BJ (cell line): Measurements from ENCODE around the gene IGFBP6. TPM values are rescaled to one million over a fixed set of nuclear protein-coding genes. Genes with fewer than 3 reads are reported as not detected.

ENCODE experiments used
- CTCF ChIA-PET: fragments of 350-600 bp; formaldehyde crosslinking; extraction: SDS; loops from one replicate; lab custom pipeline; 2021; ENCODE audit warnings: antibody characterized with exemption, inconsistent platforms; lab: Yijun Ruan, JAX
- POLR2A ChIA-PET: fragments of 300-600 bp; sonication (Branson Sonifier 250); formaldehyde crosslinking; extraction: SDS; loops from one replicate; lab custom pipeline; 2021; ENCODE audit warnings: antibody characterized with exemption; lab: Charles Lee
- DNase-seq: peaks from one replicate; pipeline ENCODE4 v3.0.0-alpha.2; 2011; ENCODE audit warnings: low read depth
- H3K27me3 ChIP-seq: 2 replicates; pipeline ENCODE4 v1.6.0; 2011; ENCODE audit warnings: low read length; ENCODE audit not compliant: control insufficient read depth, insufficient read depth
- H3K36me3 ChIP-seq: 2 replicates; pipeline ENCODE4 v1.5.1; 2011; ENCODE audit warnings: low read length; ENCODE audit not compliant: control insufficient read depth, insufficient read depth
- H3K4me3 ChIP-seq: 2 replicates; pipeline ENCODE4 v1.5.1; 2011; ENCODE audit warnings: low read depth, mild to moderate bottlenecking, control low read depth, low read length
- polyA minus RNA-seq: library from RNA; depleted of rRNA, polyadenylated mRNA; stranded (reverse); fragments of >200 nt; gene quantifications from 2 replicates; pipeline ENCODE4 v1.2.3, GENCODE V29; 2011; rRNA and poly(A)+ RNA removed
- polyA plus RNA-seq: library from polyadenylated mRNA; depleted of rRNA; stranded (reverse); fragments of >200 nt; gene quantifications from 2 replicates; pipeline ENCODE4 v1.2.3, GENCODE V29; 2011; rRNA removed
- TF ChIP-seq, protein P1 (sequence below): IDR thresholded peaks from 2 replicates; pipeline ENCODE4 v1.5.1; 2011; ENCODE audit warnings: low read depth, mild to moderate bottlenecking, control low read depth, inconsistent platforms, low read length, moderate library complexity; ENCODE audit not compliant: insufficient read depth

The IGFBP6 gene
- polyA plus RNA-seq (460 and 860 TPM in 2 replicates), polyA minus RNA-seq (164 and 211 TPM in 2 replicates)

DNA sequence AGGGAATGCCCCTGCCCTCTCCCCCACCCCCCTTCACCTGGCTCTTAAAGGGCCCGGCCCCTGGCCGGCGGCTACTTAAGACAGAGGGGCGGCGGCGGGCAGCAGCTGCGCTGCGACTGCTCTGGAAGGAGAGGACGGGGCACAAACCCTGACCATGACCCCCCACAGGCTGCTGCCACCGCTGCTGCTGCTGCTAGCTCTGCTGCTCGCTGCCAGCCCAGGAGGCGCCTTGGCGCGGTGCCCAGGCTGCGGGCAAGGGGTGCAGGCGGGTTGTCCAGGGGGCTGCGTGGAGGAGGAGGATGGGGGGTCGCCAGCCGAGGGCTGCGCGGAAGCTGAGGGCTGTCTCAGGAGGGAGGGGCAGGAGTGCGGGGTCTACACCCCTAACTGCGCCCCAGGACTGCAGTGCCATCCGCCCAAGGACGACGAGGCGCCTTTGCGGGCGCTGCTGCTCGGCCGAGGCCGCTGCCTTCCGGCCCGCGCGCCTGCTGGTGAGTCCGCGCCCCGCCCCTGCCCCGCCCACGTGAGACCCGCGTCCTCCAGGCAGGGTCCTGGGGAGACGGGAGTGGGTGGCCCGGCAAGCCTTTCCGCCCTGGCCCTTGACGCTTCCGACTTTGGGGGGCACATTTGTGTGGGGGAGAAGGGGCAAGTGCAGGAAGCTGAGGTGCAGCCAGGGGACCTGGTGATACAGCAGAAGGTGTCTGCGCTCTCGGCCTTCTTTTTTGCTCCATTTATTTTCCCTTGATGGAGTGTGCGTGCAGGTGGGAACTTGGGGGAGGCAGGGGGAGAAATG is at the start of gene IGFBP6:
IGFBP6 (plus strand) TSS at position 104 of the 790 bp plus-strand sequence; CDS start at position 155, 51 bp downstream.
- POLR2A ChIA-PET, result interaction anchor here (0.6 to 1.8 kb wide), 6 partner anchors 13 to 37 kb away, joined by 3 to 17 read pairs (median 5); partner anchors contain the start of gene SPRYD3
- TF ChIP-seq, protein P1, sequence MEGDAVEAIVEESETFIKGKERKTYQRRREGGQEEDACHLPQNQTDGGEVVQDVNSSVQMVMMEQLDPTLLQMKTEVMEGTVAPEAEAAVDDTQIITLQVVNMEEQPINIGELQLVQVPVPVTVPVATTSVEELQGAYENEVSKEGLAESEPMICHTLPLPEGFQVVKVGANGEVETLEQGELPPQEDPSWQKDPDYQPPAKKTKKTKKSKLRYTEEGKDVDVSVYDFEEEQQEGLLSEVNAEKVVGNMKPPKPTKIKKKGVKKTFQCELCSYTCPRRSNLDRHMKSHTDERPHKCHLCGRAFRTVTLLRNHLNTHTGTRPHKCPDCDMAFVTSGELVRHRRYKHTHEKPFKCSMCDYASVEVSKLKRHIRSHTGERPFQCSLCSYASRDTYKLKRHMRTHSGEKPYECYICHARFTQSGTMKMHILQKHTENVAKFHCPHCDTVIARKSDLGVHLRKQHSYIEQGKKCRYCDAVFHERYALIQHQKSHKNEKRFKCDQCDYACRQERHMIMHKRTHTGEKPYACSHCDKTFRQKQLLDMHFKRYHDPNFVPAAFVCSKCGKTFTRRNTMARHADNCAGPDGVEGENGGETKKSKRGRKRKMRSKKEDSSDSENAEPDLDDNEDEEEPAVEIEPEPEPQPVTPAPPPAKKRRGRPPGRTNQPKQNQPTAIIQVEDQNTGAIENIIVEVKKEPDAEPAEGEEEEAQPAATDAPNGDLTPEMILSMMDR, result no peak
- H3K27me3 ChIP-seq, result no peaks in the 10 kb centered on the region
- peaks cover 8% of the 10 kb centered on the region for H3K36me3 ChIP-seq
- H3K4me3 ChIP-seq, result peak within 1 kb of the TSS; percentile 81
- no peak for DNase-seq
- CTCF ChIA-PET, result interaction anchor here (0.9 to 15.7 kb wide), 10 partner anchors 18 to 224 kb away, joined by 3 to 416 read pairs (median 4); partner anchors contain the start of gene SPRYD3

GRCh38 chr12:53048033-53048779 is 49.3 kb upstream of the IGFBP6 start:
- H3K27me3 ChIP-seq, result no peaks in the 10 kb centered on the region
- no peak for DNase-seq
- CTCF ChIA-PET, result interaction anchor here (0.5 to 16.5 kb wide), 19 partner anchors 9 to 242 kb away, joined by 3 to 285 read pairs (median 3); partner anchors contain the start of genes CSAD, EIF4B, SOAT2 and SPRYD3
- POLR2A ChIA-PET, result interaction anchor here (0.7 to 3.8 kb wide), 5 partner anchors 24 to 148 kb away, joined by 3 to 17 read pairs (median 8); partner anchors contain the start of genes EIF4B and SPRYD3
- TF ChIP-seq, protein P1, result 0 out of 2 replicates have a peak, but pooled peaks have one; percentile 8
- H3K36me3 ChIP-seq, result peaks cover 5% of the 10 kb centered on the region; the same call in 1 of the 2 replicates
- H3K4me3 ChIP-seq, result peak overlapping the region; percentile 38

GRCh38 chr12:53048780-53049401 is 48.6 kb upstream of the IGFBP6 start:
- TF ChIP-seq, protein P1, result no peak
- ChIA-PET CTCF (interaction anchor here (0.6 to 16.5 kb wide), 6 partner anchors 11 to 60 kb away, joined by 3 to 285 read pairs (median 7); no protein-coding TSS in a partner anchor), POLR2A (interaction anchor here (2.0 to 3.8 kb wide), 2 partner anchors 30 to 43 kb away, joined by 14 to 17 read pairs; partner anchors contain the start of genes EIF4B and SPRYD3)
- H3K27me3 ChIP-seq, result no peaks in the 10 kb centered on the region
- peaks cover 5% of the 10 kb centered on the region; the same call in 1 of the 2 replicates for H3K36me3 ChIP-seq
- peak overlapping the region; percentile 78 for H3K4me3 ChIP-seq
- no peak for DNase-seq

- H3K36me3 ChIP-seq, result peaks cover 7% of the 10 kb centered on the region; the same call in 1 of the 2 replicates
- DNase-seq, result no peak
- CTCF ChIA-PET, result interaction anchor here (1.5 to 16.5 kb wide), 3 partner anchors 12 to 50 kb away, joined by 7 to 285 read pairs (median 24); no protein-coding TSS in a partner anchor
- no peaks in the 10 kb centered on the region for H3K27me3 ChIP-seq
- H3K4me3 ChIP-seq, result peak within 1 kb of the TSS; percentile 78
- POLR2A ChIA-PET, result interaction anchor here (3.8 kb wide), 1 partner anchor 30 kb away, joined by 14 read pairs; the partner anchor contains the start of gene SPRYD3
- TF ChIP-seq, protein P1, result no peak
Observed at GRCh38 chr12:53049571-53050318, 47.7 kb upstream of the IGFBP6 start, which contains the start of gene TNS2. TSS of gene TNS2 (plus strand) at chr12:53050065. CDS start at chr12:53050186, 121 bp downstream.
